Upper lobe of left lung (tissue), 6 donors: ENCODE measurements around the gene CALCOCO2. TPM values are rescaled to one million over a fixed set of nuclear protein-coding genes. Genes with fewer than 3 reads are reported as not detected.

Experiments used
- ATAC-seq, 2 donors: fragments of 200-7000 bp; cut with Tn5 transposase; one replicate each; pipeline ENCODE4 v1.9.1; 2022; ENCODE audit warnings: mild to moderate bottlenecking in 2 of 2, moderate library complexity in 2 of 2; ENCODE audit not compliant: low FRiP score in 2 of 2
- DNase-seq, 2 donors: peaks; one replicate each; pipeline ENCODE4 v3.0.0-alpha.2; 2019 to 2020
- H3K27ac ChIP-seq, 4 donors: fragments of 200-600 bp; sonication (generic); one replicate each; pipeline ENCODE4 v1.5.1; 2016 to 2019
- H3K27me3 ChIP-seq, 4 donors: fragments of 200-600 bp; sonication (generic); one replicate each; pipeline ENCODE4 v1.5.1; 2017 to 2019
- H3K36me3 ChIP-seq, 4 donors: fragments of 200-600 bp; sonication (generic); one replicate each; pipeline ENCODE4 v1.5.1; 2016 to 2019
- H3K4me1 ChIP-seq, 4 donors: fragments of 200-600 bp; sonication (generic); one replicate each; pipeline ENCODE4 v1.5.1; 2018 to 2019
- H3K4me3 ChIP-seq, 4 donors: fragments of 200-600 bp; sonication (generic); one replicate each; pipeline ENCODE4 v1.5.1; 2017 to 2019; ENCODE audit warnings: mild to moderate bottlenecking in 2 of 4, moderate library complexity in 1 of 4
- H3K9me3 ChIP-seq, 4 donors: fragments of 200-600 bp; sonication (generic); one replicate each; pipeline ENCODE4 v1.5.1; 2018 to 2019
- EP300 ChIP-seq, 4 donors: sonication (generic); formaldehyde crosslinking; IDR thresholded peaks; one replicate each; pipeline ENCODE4 v1.5.1; 2017; ENCODE audit warnings: antibody characterized with exemption in 4 of 4, control low read depth in 2 of 4
- POLR2A ChIP-seq, 4 donors: fragments of 450-650 bp; IDR thresholded peaks; one replicate each; pipeline ENCODE4 v1.5.1; 2016 to 2017; ENCODE audit warnings: antibody characterized with exemption in 4 of 4, mild to moderate bottlenecking in 2 of 4
- POLR2AphosphoS5 ChIP-seq, 2 donors: sonication (generic); formaldehyde crosslinking; IDR thresholded peaks; one replicate each; pipeline ENCODE4 v1.5.1; 2017; ENCODE audit warnings: antibody characterized with exemption in 2 of 2
- WGBS, 2 donors: methylation state at CpG; one replicate each; pipeline ENCODE4 v1.1.5; 2017 to 2018; 5-methylcytosine and 5-hydroxymethylcytosine counted together
- total RNA-seq, 6 donors: library from RNA; depleted of rRNA in 4 of 6; stranded (reverse); fragments of >200 nt in 4 of 6; gene quantifications; one replicate each; pipeline versions ENCODE4 v1.1.0 to v1.2.1, GENCODE V29; 2016 to 2021
- TF ChIP-seq, protein P1 (sequence below), 6 experiments: fragments of 450-650 bp in 4 of 6; fragments of 200-600 bp in 2 of 6; sonication (generic) in 2 of 6; IDR thresholded peaks; one replicate each; pipeline ENCODE4 v1.5.1; 2016 to 2019; ENCODE audit warnings: antibody characterized with exemption in 6 of 6
- donor health status: DM: no; HTN: no; CAD: no; lungs with moderate emphysema.
- donor health status: DM: no; HTN: yes; CAD: no; lungs with severe emphysema.

The CALCOCO2 gene, protein sequence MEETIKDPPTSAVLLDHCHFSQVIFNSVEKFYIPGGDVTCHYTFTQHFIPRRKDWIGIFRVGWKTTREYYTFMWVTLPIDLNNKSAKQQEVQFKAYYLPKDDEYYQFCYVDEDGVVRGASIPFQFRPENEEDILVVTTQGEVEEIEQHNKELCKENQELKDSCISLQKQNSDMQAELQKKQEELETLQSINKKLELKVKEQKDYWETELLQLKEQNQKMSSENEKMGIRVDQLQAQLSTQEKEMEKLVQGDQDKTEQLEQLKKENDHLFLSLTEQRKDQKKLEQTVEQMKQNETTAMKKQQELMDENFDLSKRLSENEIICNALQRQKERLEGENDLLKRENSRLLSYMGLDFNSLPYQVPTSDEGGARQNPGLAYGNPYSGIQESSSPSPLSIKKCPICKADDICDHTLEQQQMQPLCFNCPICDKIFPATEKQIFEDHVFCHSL
- total RNA-seq: 100 to 1,000 TPM; 123 to 330 (median 180) TPM

DNA sequence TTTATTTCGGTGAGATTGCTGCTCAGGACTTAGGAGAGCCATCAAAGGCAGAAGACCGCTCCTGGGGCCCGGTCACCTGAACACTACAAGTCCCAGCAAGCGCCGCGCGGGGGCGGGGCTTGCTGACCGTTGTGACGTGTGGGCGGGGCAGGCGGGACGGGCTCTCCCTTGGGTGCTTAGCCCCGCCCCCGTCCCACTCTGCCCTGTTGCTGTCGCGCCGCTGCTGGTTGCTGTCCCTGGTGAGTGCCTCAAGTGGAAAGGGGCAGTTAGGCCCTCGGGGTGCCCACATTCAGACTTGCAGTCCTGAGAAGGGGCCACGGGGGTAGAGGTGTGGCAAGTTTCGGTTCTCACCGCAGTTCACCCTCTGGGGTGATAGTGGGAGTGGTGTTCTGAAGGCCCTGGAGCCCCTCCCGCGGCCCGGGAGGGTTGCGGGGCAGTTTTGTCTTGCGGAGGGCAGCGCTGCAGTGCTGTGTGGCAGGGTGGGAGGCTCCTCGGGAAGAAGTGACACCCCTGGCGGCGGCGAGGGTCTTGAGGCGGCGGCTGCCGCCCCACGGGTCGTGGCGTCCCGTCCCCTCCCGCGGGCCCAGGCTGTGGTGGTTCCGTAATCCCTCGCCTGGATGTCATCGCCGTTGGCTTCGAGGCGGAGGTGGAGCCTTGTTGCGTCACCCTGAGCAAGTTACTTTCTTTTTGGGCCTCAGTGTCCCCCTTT, at the start of gene CALCOCO2:
Gene CALCOCO2, plus strand, starts transcription at position 196 of the 709 bp plus-strand sequence. CDS start 10,673 bp downstream, outside the sequence.
- WGBS, 2 donors: 0 to 1% methylated on average over 17 to 20 of the region's 48 CpGs

DNA sequence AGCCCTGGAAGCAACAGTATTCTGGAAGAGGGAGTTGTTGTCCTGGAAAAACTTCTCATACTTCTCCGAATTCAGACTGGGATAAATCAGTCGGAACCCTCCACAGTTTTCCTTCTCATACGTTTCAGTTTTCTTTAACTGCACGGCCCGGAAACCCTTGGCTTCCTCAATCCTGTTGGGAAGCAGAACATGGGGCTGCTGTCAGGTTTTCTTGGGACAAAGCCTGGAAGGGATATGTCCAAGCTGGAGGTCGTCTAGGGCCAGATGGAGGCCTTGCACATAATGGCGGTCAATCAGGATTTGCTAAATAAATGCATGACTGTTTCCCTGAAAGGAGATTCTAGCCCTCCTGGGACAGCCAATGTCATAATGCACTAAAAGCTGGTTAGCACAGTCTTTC, 43.0 kb upstream of the CALCOCO2 start:
- Histone ChIP-seq H3K36me3 (no peaks in the 10 kb centered on the region), H3K9me3 (no peaks in the 10 kb centered on the region), H3K27me3 (no peaks in the 10 kb centered on the region), H3K4me1 (peaks cover 0 to 8% (median 1%) of the 10 kb centered on the region in 4 donors), H3K27ac (no peak overlapping the region), H3K4me3 (no peak overlapping the region)
- no peak for TF ChIP-seq POLR2A (IDR thresholded peaks at IDR 0.05)
- TF ChIP-seq, protein P1, sequence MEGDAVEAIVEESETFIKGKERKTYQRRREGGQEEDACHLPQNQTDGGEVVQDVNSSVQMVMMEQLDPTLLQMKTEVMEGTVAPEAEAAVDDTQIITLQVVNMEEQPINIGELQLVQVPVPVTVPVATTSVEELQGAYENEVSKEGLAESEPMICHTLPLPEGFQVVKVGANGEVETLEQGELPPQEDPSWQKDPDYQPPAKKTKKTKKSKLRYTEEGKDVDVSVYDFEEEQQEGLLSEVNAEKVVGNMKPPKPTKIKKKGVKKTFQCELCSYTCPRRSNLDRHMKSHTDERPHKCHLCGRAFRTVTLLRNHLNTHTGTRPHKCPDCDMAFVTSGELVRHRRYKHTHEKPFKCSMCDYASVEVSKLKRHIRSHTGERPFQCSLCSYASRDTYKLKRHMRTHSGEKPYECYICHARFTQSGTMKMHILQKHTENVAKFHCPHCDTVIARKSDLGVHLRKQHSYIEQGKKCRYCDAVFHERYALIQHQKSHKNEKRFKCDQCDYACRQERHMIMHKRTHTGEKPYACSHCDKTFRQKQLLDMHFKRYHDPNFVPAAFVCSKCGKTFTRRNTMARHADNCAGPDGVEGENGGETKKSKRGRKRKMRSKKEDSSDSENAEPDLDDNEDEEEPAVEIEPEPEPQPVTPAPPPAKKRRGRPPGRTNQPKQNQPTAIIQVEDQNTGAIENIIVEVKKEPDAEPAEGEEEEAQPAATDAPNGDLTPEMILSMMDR (IDR thresholded peaks at IDR 0.05): no peak
- no peak for TF ChIP-seq POLR2AphosphoS5 (IDR thresholded peaks at IDR 0.05)
- TF ChIP-seq EP300 (IDR thresholded peaks at IDR 0.05): no peak
- WGBS, 2 donors: 81 to 83% methylated on average over 7 of the region's 7 CpGs
- DNase-seq: no peak
- ATAC-seq: no peak

More for the DNA sequence above, at the start of gene CALCOCO2:
- H3K27me3 ChIP-seq: no peaks in the 10 kb centered on the region
- peaks cover 0 to 3% (median 0%) of the 10 kb centered on the region in 4 donors for H3K36me3 ChIP-seq
- H3K27ac ChIP-seq: peak within 1 kb of the TSS; percentile 93 to 100 (median 94)
- TF ChIP-seq EP300 (IDR thresholded peaks at IDR 0.05) (no peak), POLR2AphosphoS5 (IDR thresholded peaks at IDR 0.05) (peak; percentile 86 to 92), POLR2A (IDR thresholded peaks at IDR 0.05) (peak in 3 of 4 donors; percentile 65 to 94 (median 87))
- TF ChIP-seq, protein P1 (IDR thresholded peaks at IDR 0.05): peak in 4 of 6 experiments; percentile 26 to 39 (median 30)
- peak; percentile 99 for ATAC-seq
- peaks cover 31 to 38% (median 34%) of the 10 kb centered on the region in 4 donors for H3K4me1 ChIP-seq
- peak within 1 kb of the TSS; percentile 49 to 95 (median 70) for H3K4me3 ChIP-seq
- peak; percentile 98 to 99 for DNase-seq
- H3K9me3 ChIP-seq: no peaks in the 10 kb centered on the region

DNA sequence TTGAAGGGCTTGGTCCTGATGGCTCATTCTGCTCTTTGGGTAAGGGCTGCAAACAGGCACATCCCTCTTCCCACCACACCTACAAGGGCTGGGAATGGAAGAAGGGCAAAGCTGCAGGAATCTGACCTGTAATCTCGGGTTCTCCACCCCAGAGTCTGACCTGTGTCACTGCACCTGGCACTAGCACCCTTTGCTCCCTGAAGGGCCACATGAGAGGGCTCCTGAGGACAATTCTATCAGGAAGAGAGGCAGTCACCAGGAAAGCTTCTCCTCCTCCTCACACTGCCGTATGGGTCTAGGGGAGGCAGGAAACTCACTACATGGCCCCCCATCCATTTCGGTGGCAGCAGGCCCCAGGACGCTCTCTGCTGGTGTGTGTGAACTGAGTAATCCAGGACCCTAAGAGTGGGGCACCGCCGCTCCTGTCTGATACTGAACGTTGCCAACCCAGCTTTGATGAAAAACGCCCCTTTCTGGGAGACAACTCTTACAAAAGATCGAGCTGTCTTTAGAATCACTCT, 40.2 kb upstream of the CALCOCO2 start:
- H3K36me3 ChIP-seq: no peaks in the 10 kb centered on the region
- TF ChIP-seq, protein P1 (IDR thresholded peaks at IDR 0.05): no peak
- TF ChIP-seq POLR2A (IDR thresholded peaks at IDR 0.05): no peak
- TF ChIP-seq EP300 (IDR thresholded peaks at IDR 0.05): no peak
- no peak for TF ChIP-seq POLR2AphosphoS5 (IDR thresholded peaks at IDR 0.05)
- DNase-seq: no peak
- WGBS, 2 donors: 42 to 50% methylated on average over 9 of the region's 9 CpGs
- no peak overlapping the region for H3K4me3 ChIP-seq
- H3K9me3 ChIP-seq: no peaks in the 10 kb centered on the region
- H3K27me3 ChIP-seq: no peaks in the 10 kb centered on the region
- H3K4me1 ChIP-seq: peaks cover 0 to 8% (median 1%) of the 10 kb centered on the region in 4 donors
- no peak for ATAC-seq
- H3K27ac ChIP-seq: no peak overlapping the region

DNA sequence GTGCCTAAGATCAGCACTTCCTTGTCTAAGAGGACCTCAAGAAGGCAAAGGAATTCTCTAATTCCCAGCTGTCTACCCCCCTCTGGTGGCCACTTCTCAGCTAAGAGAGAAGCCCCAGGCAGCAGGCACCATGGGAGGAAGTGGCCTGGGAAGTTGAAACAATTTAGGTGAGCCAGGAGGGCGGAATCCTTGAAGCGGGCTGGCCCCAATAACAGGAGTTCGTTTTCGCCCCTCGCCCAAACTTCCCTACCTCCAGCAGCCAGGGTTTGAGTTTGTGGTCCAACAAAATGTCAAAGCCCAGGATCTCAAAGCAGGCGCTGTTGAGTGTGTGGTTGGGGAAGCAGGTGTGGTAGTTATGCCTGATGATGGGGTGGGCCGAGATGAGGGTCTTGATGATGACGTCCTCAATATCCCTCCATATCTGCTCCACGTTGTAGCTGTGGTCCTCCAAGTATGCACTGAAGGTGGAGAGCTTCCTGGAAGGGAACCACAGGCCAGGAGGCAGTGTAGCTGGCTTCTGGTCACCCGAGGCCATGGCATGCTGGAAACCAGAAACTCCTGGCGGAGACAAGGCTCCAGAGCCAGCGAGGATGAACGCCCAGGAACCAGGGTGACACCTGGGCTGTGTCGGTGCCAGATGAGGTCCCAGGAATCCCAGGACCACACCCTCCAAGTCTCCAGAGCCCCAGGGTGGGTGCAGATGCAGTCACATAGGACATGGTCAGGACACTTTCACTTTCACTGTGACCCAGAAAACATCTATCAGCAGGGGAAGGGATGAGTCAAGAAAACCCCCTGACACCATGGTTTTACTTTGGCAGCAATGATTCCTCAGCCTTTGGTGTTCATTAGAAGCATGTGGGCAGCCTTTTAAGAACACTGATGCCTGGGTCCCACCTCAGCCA, 39.5 kb upstream of the CALCOCO2 start:
- DNase-seq (peak in 1 of 2 donors; percentile 72), ATAC-seq (peak; percentile 75 to 86)
- Histone ChIP-seq H3K27ac (no peak overlapping the region), H3K36me3 (no peaks in the 10 kb centered on the region), H3K9me3 (no peaks in the 10 kb centered on the region), H3K27me3 (no peaks in the 10 kb centered on the region), H3K4me3 (no peak overlapping the region), H3K4me1 (peaks cover 0 to 8% (median 1%) of the 10 kb centered on the region in 4 donors)
- 42 to 49% methylated on average over 8 to 14 of the region's 14 CpGs for WGBS, 2 donors
- TF ChIP-seq EP300 (IDR thresholded peaks at IDR 0.05): no peak
- TF ChIP-seq, protein P1 (IDR thresholded peaks at IDR 0.05): peak; percentile 48 to 76 (median 62)
